Mammary epithelial cell (primary cell): ENCODE results near the gene ATXN10.

Experiments
- CTCF ChIP-seq, 2 donors: IDR thresholded peaks in 1 of 2; conservative IDR thresholded peaks in 1 of 2; 2 replicates each; pipeline ENCODE4 v1.5.1; 2011 to 2012; ENCODE audit warnings: inconsistent platforms in 2 of 2, low read length in 2 of 2, mild to moderate bottlenecking in 2 of 2, control low read depth in 1 of 2, low read depth in 1 of 2; ENCODE audit not compliant: insufficient read depth in 1 of 2; ENCODE audit errors: extremely low read depth in 1 of 2
- EZH2 ChIP-seq: IDR thresholded peaks from 2 replicates; pipeline ENCODE4 v1.6.1; 2012; ENCODE audit warnings: low read length, inconsistent platforms, borderline replicate concordance

DNA sequence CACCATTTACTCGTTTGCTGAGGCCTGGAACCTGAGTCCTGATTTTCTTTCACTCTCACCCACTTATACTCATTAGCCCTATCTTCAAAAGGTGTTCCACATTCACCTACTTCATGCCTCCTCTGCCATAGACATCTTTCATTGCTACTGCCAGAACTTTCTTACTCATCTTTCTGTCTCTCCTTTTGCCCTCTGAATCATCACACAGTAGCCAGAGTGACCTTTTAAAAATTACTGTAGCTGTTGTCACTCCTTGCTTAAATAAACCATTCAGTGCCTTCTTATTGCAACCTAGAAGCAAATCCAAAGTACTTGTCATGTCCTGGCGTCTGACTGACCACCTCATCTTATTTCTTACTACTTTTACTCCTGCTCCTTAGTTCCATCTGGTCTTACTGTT lies 38.2 kb downstream of the ATXN10 start:
- TF ChIP-seq CTCF (conservative IDR thresholded peaks at IDR 0.05 in 1 of 2, IDR thresholded peaks at IDR 0.05 in 1 of 2; ENCODE audit: extremely low read depth in 1 of 2, insufficient read depth in 1 of 2, low read depth in 1 of 2, low read length in 2 of 2), result no peak
- TF ChIP-seq EZH2, result no peak
